ENCODE data around the gene TASOR2. TPM values are rescaled to one million over a fixed set of nuclear protein-coding genes. Genes with fewer than 3 reads are reported as not detected.

Gene TASOR2
- total and polyA plus RNA-seq, 12 donors: 7.0 to 45.6 (median 32.2) TPM

DNA sequence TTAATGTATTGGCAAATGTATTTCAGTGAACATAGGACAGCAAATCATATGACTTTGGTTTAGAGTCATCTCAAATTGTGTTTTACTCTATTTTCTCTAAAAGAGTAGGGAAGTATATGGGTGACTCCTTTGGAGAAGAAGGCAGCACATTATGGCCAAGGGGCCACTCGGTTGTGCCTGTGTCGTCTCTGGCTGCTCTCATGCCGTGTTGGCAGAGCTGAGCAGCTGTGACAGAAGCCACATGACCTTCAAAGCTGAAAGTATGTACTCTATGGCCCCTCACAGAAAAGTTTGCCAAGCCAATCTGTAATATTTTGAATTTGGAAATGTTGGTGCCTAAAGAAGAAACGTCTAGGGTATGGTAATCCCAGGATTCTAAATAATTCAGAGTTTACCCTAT, 47.5 kb downstream of the TASOR2 start:
- peak overlapping the region in 6 of 10 donors; percentile 24 to 42 (median 32) for H3K27ac ChIP-seq
- 38 to 45% methylated on average over 4 of the region's 4 CpGs for WGBS, 2 donors

More for the DNA sequence above, 47.5 kb downstream of the TASOR2 start:
- Histone ChIP-seq H3K27me3 (no peaks in the 10 kb centered on the region), H3K4me1 (peaks cover 0 to 11% (median 0%) of the 10 kb centered on the region in 9 donors), H3K4me3 (no peak overlapping the region), H3K36me3 (peaks cover 0 to 99% (median 17%) of the 10 kb centered on the region in 9 donors), H3K9me3 (no peaks in the 10 kb centered on the region)
- DNase-seq (peak; percentile 28 to 37), ATAC-seq (peak; percentile 42 to 97 (median 84))
- TF ChIP-seq, protein P1, sequence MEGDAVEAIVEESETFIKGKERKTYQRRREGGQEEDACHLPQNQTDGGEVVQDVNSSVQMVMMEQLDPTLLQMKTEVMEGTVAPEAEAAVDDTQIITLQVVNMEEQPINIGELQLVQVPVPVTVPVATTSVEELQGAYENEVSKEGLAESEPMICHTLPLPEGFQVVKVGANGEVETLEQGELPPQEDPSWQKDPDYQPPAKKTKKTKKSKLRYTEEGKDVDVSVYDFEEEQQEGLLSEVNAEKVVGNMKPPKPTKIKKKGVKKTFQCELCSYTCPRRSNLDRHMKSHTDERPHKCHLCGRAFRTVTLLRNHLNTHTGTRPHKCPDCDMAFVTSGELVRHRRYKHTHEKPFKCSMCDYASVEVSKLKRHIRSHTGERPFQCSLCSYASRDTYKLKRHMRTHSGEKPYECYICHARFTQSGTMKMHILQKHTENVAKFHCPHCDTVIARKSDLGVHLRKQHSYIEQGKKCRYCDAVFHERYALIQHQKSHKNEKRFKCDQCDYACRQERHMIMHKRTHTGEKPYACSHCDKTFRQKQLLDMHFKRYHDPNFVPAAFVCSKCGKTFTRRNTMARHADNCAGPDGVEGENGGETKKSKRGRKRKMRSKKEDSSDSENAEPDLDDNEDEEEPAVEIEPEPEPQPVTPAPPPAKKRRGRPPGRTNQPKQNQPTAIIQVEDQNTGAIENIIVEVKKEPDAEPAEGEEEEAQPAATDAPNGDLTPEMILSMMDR (IDR thresholded peaks at IDR 0.05): no peak
- intact Hi-C loops (cut with DNase I): no loop called here

Other genes starting within 250 kb of the TASOR2 start
- gene CALML5, start 185.3 kb upstream of the TASOR2 start, total RNA-seq: not detected
- gene CALML5, start 185.3 kb upstream of the TASOR2 start, polyA plus RNA-seq: not detected
- not detected for gene CALML3, start 159.9 kb upstream of the TASOR2 start, total RNA-seq
- under 1 TPM in 1 of 2 donors, not detected in 1; 0.04 TPM for gene CALML3, start 159.9 kb upstream of the TASOR2 start, polyA plus RNA-seq
- 10 to 100 TPM in 9 of 10 donors, 1 to 10 TPM in 1; 9.3 to 16.3 (median 13.4) TPM for gene ASB13, start 18.2 kb upstream of the TASOR2 start, total RNA-seq
- 10 to 100 TPM in 1 of 2 donors, 1 to 10 TPM in 1; 8.4 to 18.0 TPM for gene ASB13, start 18.2 kb upstream of the TASOR2 start, polyA plus RNA-seq
- 100 to 1,000 TPM in 6 of 10 donors, 10 to 100 TPM in 4; 89.1 to 145 (median 102) TPM for gene GDI2, start 128.6 kb downstream of the TASOR2 start, total RNA-seq
- gene GDI2, start 128.6 kb downstream of the TASOR2 start, polyA plus RNA-seq: 10 to 100 TPM; 21.8 to 99.6 TPM
- gene ANKRD16, start 205.1 kb downstream of the TASOR2 start, total RNA-seq: 1 to 10 TPM; 2.2 to 3.9 (median 3.4) TPM
- gene ANKRD16, start 205.1 kb downstream of the TASOR2 start, polyA plus RNA-seq: 1 to 10 TPM; 3.0 to 3.8 TPM
- 100 to 1,000 TPM in 1 of 10 donors, 10 to 100 TPM in 9; 57.8 to 134 (median 76.0) TPM for gene FBH1, start 205.4 kb downstream of the TASOR2 start, total RNA-seq
- 10 to 100 TPM; 59.1 to 91.9 TPM for gene FBH1, start 205.4 kb downstream of the TASOR2 start, polyA plus RNA-seq

Measured in heart right ventricle (tissue), 16 donors.